Measurements from ENCODE around the gene NRDC.

DNA sequence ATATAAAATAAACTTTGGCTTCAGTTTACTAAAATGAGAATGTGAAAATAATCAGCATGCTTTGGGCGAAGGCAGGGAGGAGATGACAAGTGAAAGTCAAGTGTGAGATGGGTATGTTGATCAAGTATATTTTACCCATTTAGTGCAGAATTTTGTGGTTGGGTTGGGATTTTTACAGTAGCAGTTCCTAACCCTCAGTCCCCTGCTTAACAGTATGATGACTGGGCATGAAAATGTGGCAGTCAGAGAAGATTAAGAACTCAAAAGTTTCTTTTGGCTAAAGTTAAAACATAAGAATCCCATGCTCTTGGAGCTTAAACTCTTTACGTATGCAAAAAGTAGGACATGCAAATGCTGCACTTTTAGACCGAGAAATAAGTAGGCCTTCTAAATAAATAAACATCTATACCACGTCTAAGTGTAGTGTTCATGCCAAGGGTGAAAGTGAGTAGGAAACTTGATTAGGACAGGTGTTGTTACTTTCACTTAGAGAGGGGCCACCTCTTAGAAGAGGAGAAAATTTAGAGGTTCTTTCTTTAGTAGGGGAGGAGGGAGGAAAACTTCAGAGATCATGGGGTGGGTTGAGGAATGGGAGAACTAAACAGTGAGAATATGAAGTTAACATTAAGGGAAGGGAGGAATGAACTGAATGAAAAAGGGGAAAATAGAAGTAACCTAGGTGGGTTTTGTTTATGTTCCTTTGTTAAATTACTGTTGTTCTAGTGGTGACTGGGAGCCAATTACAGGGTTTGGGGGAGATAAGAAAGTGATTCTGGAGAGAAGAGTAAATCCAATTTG is 133.8 kb downstream of the NRDC start:
- TF ChIP-seq, protein P1, sequence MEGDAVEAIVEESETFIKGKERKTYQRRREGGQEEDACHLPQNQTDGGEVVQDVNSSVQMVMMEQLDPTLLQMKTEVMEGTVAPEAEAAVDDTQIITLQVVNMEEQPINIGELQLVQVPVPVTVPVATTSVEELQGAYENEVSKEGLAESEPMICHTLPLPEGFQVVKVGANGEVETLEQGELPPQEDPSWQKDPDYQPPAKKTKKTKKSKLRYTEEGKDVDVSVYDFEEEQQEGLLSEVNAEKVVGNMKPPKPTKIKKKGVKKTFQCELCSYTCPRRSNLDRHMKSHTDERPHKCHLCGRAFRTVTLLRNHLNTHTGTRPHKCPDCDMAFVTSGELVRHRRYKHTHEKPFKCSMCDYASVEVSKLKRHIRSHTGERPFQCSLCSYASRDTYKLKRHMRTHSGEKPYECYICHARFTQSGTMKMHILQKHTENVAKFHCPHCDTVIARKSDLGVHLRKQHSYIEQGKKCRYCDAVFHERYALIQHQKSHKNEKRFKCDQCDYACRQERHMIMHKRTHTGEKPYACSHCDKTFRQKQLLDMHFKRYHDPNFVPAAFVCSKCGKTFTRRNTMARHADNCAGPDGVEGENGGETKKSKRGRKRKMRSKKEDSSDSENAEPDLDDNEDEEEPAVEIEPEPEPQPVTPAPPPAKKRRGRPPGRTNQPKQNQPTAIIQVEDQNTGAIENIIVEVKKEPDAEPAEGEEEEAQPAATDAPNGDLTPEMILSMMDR (IDR thresholded peaks at IDR 0.05), result no peak
- TF ChIP-seq POLR2A (IDR thresholded peaks at IDR 0.05), result no peak
- TF ChIP-seq POLR2AphosphoS5 (IDR thresholded peaks at IDR 0.05), result no peak
